Fibroblast of lung (primary cell): ENCODE results near the gene TANGO6.

Source experiments
- EZH2 ChIP-seq: IDR thresholded peaks from 2 replicates; pipeline ENCODE4 v1.5.1; 2012; ENCODE audit warnings: low read length, control low read depth, mild to moderate bottlenecking; ENCODE audit errors: missing control alignments
- TF ChIP-seq, protein P1 (sequence below), 2 donors: IDR thresholded peaks in 1 of 2; conservative IDR thresholded peaks in 1 of 2; 1 replicate in 1 of 2; 2 replicates in 1 of 2; pipeline ENCODE4 v1.5.1; 2011 to 2012; ENCODE audit warnings: low read length in 2 of 2, control low read depth in 1 of 2, inconsistent platforms in 1 of 2, low read depth in 1 of 2, mild to moderate bottlenecking in 1 of 2

GRCh38 chr16:69089091-69089910, 246.0 kb downstream of the TANGO6 start:
- TF ChIP-seq, protein P1, sequence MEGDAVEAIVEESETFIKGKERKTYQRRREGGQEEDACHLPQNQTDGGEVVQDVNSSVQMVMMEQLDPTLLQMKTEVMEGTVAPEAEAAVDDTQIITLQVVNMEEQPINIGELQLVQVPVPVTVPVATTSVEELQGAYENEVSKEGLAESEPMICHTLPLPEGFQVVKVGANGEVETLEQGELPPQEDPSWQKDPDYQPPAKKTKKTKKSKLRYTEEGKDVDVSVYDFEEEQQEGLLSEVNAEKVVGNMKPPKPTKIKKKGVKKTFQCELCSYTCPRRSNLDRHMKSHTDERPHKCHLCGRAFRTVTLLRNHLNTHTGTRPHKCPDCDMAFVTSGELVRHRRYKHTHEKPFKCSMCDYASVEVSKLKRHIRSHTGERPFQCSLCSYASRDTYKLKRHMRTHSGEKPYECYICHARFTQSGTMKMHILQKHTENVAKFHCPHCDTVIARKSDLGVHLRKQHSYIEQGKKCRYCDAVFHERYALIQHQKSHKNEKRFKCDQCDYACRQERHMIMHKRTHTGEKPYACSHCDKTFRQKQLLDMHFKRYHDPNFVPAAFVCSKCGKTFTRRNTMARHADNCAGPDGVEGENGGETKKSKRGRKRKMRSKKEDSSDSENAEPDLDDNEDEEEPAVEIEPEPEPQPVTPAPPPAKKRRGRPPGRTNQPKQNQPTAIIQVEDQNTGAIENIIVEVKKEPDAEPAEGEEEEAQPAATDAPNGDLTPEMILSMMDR (conservative IDR thresholded peaks at IDR 0.05 in 1 of 2, IDR thresholded peaks at IDR 0.05 in 1 of 2; ENCODE audit: low read depth in 1 of 2, low read length in 2 of 2): no peak
- no peak for TF ChIP-seq EZH2
